GM12891 (cell line): ENCODE measurements around the gene ASPHD2.

Source experiments
- DNase-seq: peaks from one replicate; pipeline ENCODE4 v3.0.0; 2011; ENCODE audit warnings: low spot score; ENCODE audit not compliant: insufficient read length
- FAIRE-seq: peaks from 2 replicates; lab custom pipeline; 2011; peaks lifted over from hg19 to GRCh38; lab: Jason Lieb, UNC
- PAX5 ChIP-seq: IDR thresholded peaks from 2 replicates; pipeline ENCODE4 v1.6.1; 2011; ENCODE audit warnings: low read length, moderate library complexity, mild to moderate bottlenecking; ENCODE audit not compliant: insufficient read depth, severe bottlenecking
- POLR2A ChIP-seq: IDR thresholded peaks from 2 replicates; pipeline ENCODE4 v1.6.1; 2011; ENCODE audit warnings: low read depth, low read length, control low read depth
- POLR2AphosphoS5 ChIP-seq: IDR thresholded peaks from 2 replicates; pipeline ENCODE4 v1.6.1; 2011; ENCODE audit warnings: low read depth, low read length, control low read depth
- POU2F2 ChIP-seq: IDR thresholded peaks from 2 replicates; pipeline ENCODE4 v1.6.1; 2011; ENCODE audit warnings: low read depth, mild to moderate bottlenecking, control low read depth, low read length, moderate library complexity
- SPI1 ChIP-seq: IDR thresholded peaks from 2 replicates; pipeline ENCODE4 v1.6.1; 2011; ENCODE audit warnings: low read depth, low read length, control low read depth
- TAF1 ChIP-seq: IDR thresholded peaks from 2 replicates; pipeline ENCODE4 v1.6.1; 2011; ENCODE audit warnings: low read depth, low read length, control low read depth

ASPHD2 gene

GRCh38 chr22:26476705-26477340, 47.8 kb downstream of the ASPHD2 start:
- TF ChIP-seq POU2F2 (no peak), POLR2A (no peak), POLR2AphosphoS5 (no peak), TAF1 (no peak), SPI1 (no peak), PAX5 (no peak)
- FAIRE-seq (no peak), DNase-seq (no peak)

DNA sequence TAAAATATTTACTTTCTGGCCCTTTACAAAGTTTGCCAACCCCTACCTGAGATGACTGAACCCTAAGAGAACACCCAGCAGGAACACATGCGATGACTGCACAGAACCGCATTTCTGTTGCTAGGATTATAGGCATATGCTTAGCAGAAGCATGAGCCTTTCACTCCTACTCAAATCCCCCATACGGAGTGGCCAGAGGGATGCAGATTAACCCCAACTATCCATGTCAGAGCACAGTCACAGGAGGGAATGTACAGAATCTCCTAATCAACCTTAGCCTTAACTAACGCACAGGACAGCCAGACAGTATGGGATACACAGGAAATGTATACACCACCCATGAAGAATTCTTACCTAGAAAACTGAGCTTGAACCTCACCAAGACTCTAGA, 48.3 kb downstream of the ASPHD2 start:
- no peak for TF ChIP-seq TAF1
- no peak for TF ChIP-seq POU2F2
- no peak for DNase-seq
- no peak for FAIRE-seq

DNA sequence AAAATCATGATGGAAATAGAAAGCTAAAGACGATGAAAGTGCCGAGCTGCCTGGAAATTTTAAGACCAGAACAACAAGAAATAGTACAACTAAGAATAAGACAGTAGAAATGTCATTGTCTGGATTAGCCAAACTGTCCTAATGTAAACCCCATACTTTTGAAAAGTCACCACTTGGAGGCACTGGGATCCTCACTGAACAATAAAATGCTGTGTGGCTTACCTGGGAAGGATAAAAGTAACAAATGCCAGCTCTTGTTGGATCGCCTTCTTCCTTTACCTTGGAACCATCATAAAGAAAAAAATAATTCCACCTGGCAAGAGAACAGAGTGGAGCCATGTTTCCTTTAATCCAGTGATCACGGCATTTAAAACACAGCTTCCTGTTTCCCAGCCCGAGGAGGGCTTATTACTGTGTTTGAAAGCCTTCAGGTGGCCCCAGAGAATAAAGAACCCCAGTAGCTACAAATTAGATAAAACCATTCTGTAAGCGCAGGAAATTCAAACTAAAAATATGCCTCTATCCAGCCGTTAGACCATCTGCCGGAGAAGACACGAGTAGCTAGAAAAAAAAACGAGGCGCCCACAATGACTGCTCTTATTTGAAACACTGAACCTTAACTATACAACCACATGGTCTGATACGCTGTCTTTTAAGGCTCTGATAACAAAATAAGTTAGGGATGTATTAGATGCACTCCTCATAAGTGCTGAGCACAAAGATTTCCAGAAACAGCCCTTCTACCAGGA, 50.2 kb downstream of the ASPHD2 start:
- FAIRE-seq (no peak), DNase-seq (no peak)
- TF ChIP-seq TAF1 (no peak), SPI1 (no peak), POLR2AphosphoS5 (no peak), PAX5 (no peak), POLR2A (no peak), POU2F2 (no peak)

GRCh38 chr22:26479792-26480610, 50.9 kb downstream of the ASPHD2 start:
- DNase-seq (no peak), FAIRE-seq (no peak)
- no peak for TF ChIP-seq POU2F2
- TF ChIP-seq SPI1, result peak; percentile 83

DNA sequence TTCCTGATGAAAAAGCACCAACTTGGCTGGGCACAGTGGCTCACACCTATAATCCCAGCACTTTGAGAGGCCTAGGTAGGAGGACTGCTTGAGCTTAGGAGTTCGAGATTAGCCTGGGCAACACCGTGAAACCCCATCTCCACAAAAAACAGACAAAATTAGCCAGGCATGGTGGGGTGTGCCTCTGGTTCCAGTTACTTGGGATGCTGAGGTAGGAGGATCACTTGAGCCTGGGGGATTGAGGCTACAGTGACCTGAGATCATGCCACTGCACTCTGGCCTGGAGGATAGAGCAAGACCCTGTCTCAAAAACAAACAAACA, 51.5 kb downstream of the ASPHD2 start:
- FAIRE-seq (no peak), DNase-seq (no peak)
- TF ChIP-seq TAF1 (no peak), POLR2A (no peak), SPI1 (no peak), POU2F2 (no peak), PAX5 (no peak), POLR2AphosphoS5 (no peak)

DNA sequence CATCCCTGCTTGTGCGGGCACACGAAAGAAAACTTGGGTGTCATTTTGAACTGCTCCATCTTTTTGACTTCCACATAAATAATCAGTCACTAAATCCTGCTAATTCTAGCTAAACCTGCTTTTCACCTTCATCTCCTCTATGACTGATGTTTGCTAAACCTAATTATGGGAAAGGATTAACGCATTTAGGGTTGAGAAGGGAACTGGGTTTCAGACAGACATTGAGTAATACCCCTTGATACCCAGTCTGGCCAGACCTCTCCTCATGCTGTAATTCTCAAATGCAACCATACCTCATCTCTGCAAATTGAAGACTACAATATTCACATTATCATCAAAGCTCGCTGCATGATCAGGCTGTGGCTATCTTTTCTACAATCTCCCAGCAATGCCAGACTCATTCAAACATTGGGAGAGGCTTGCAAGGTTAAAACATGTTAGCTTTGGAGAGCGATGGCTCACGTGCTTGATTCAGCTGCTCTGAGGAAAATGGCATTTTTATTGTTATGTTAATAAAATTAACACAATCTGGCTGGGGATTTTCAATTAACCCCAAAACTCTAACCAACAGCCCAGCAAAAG, 52.1 kb downstream of the ASPHD2 start:
- peak; percentile 20 for FAIRE-seq
- TF ChIP-seq POU2F2 (no peak), PAX5 (no peak), POLR2AphosphoS5 (no peak), TAF1 (no peak), POLR2A (no peak), SPI1 (no peak)

GRCh38 chr22:26481694-26482093, 52.6 kb downstream of the ASPHD2 start:
- no peak for TF ChIP-seq POLR2A
- TF ChIP-seq SPI1, result peak; percentile 85
- FAIRE-seq (no peak), DNase-seq (no peak)

More for the DNA sequence above, 52.1 kb downstream of the ASPHD2 start:
- DNase-seq, result no peak

DNA sequence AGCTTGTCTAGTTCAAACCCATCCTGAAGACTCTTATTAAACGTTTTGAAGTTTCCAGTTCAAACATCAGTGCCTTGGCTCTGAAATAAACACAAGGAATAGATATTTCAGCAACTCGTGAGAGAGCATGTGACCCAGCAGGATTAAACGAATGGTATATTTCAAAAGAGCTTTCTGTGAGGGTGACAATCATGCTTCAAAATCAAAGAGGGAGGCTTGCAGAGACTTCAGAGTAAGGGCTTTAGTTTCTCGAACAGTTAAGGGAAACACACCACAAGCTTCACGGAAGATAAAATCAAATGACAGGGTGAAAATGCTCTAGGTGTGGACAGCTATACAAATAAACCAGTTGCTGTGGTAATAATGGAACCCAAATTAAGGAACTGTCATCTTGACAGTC, 53.1 kb downstream of the ASPHD2 start:
- DNase-seq (no peak), FAIRE-seq (no peak)
- TF ChIP-seq POLR2AphosphoS5 (no peak), PAX5 (no peak), POLR2A (no peak), POU2F2 (no peak), TAF1 (no peak), SPI1 (no peak)

DNA sequence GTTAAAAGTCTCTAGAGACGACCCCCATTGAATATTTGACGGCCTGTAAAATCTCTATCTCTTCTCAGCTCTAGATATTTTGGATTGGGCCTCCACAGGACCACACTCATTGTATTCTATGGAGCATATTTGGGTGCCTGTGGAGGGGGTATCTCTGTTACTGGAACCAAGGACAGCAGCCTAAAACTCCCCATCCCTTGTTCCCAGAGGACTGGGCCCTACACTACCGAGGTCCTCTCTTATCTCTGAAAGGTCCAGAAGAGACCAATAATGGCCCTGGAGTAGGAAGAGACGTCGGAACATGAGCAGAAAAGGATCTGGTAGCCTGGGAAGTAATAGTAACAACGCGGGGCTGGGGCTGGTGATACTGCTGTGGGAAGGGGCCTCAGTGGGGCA, 54.0 kb downstream of the ASPHD2 start:
- TF ChIP-seq POLR2A (no peak), POLR2AphosphoS5 (no peak), PAX5 (no peak), TAF1 (no peak), POU2F2 (no peak), SPI1 (no peak)
- no peak for FAIRE-seq
- no peak for DNase-seq
